ENCODE measurements around the gene RARS1.

The RARS1 gene

DNA sequence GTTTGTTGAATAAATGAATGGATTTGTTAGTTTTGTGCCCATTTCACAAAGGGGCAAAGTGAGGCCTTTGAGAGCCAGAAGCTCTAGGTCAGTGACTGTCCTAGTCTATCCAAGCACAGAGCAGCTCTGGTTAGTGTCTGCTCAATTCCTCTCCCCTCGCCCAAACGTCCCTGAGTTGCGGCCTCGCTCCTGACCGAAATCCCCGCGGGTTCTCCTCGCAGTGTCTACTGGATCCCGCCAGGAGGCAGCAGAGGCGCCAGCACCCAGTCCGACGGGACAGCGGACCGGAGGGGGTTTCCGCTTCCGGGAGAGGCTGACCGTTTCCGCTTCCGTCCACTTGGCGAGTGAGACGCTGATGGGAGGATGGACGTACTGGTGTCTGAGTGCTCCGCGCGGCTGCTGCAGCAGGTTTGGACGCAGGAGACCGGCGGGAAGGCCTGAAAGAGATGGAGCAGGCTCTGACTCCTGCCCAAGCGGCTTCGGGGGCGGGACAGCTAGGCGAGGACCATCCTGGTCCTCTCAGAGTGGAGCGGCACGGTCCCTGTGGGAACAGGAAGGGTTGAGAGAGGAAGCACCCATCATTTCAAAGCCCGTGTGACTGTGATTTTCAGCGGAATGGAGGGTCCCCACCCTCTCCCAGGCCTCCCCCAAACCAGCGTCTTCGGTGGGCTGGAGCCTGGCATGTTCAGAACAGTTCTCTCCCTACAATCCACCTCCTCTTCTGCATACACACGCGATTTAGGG is at the start of gene RARS1:
TSS of gene RARS1 (plus strand) at position 336 of the 744 bp plus-strand sequence. CDS start at position 364, 28 bp downstream.
- peak; percentile 87 for DNase-seq

DNA sequence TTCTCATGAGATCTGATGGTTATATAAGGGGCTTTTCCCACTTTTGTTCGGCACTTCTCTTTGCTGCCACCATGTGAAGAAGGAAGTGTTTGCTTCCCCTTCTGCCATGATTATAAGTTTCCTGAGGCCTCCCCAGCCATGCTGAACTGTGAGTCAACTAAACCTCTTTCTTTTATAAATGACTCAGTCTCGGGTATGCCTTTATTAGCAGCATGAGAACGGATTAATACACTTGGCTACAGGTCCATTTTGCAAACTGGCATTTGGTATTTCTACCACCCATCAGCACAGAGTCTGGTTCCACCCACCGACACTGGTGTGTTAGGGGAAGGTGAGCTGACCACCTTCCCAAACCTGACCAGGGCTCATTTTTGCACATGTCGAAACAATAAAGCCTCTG is 47.9 kb upstream of the RARS1 start:
- no peak for DNase-seq

DNA sequence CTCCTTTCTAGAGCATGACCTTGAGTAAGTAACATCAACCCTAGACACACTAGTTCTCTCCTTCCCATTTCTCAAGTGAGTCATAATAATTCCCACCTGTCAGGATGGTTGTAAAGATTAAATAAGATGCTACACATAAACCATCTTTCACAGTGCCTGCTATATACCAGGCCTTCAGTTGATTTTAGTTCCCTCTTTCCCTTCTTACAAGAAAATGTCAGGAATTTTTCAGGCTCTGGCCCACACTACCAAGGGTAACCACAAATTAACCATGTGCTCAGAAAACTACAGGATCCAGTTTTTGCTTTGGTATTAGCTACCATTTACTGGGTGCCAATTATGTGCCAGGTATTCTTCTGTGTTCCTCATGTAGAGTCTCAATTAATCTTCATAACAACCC is 42.7 kb upstream of the RARS1 start:
- DNase-seq, result no peak

GRCh38 chr5:168443950-168444700 is 42.1 kb upstream of the RARS1 start:
- no peak for DNase-seq

GRCh38 chr5:168446983-168447619 is 39.2 kb upstream of the RARS1 start:
- DNase-seq, result no peak

GRCh38 chr5:168447808-168448207 is 38.5 kb upstream of the RARS1 start:
- DNase-seq, result no peak

GRCh38 chr5:168449166-168449565 is 37.1 kb upstream of the RARS1 start:
- no peak for DNase-seq

DNA sequence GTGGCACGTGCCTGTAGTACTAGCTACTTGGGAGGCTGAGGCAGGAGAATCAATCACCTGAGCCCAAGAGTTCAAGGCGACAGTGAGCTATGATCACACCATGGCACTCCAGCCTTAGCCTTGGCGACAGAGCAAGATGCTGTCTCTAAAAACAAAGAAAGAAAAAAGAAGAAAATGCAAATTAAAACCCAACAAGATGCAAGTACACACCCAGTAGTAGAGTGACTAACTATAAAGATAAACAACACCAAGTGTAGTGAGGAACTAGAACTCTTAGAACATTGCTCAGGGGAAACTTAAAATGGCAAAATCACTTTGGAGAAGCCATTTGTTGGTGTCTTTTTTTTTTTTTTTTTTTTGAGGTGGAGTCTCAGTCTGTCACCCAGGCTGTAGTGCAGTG is 34.7 kb upstream of the RARS1 start:
- no peak for DNase-seq

- DNase-seq, result no peak
These were observed 31.1 kb upstream of the RARS1 start for GRCh38 chr5:168455201-168455600.

DNA sequence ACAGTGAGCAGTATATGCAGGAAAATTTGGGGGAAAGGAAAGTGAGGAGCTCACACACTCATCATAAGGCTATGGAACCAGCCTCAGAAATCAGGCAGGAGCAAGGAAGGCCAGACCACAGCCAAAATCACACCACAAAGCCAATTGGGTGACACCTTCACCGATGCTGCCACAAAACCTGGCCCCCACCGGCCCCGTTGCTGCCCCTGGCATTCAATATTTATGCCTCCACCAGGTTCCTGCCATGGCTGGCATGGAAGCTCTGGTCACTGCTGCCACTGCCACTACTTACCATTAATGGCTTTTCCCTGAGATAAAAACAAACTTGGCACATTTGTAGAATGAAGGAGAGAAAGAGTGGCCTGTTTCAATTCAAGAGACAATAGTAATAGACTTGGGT is 28.7 kb upstream of the RARS1 start:
- DNase-seq, result no peak

- DNase-seq, result no peak
These were observed 25.7 kb upstream of the RARS1 start for GRCh38 chr5:168460606-168461005.

- DNase-seq, result no peak
These were observed 23.2 kb upstream of the RARS1 start for GRCh38 chr5:168463081-168463480.

DNA sequence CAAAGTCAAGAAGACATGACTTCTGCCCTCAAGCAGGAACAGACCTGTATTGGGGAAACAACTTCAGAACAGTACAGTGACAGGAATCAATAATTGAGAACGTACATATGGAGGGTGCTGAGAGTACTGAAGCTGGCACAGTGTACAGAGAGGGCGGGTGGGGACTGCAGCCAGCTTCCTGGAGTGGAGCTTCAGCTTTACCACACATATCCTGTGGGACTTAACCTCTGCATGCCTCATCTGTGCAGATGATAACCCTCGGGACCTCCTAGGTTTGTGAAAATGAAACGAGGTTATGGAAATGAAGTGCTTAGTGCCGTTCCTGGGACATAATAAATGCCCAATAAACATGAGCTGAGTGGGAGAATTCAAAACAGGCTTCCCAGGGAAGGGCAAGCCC is 22.1 kb upstream of the RARS1 start:
- DNase-seq, result no peak

DNA sequence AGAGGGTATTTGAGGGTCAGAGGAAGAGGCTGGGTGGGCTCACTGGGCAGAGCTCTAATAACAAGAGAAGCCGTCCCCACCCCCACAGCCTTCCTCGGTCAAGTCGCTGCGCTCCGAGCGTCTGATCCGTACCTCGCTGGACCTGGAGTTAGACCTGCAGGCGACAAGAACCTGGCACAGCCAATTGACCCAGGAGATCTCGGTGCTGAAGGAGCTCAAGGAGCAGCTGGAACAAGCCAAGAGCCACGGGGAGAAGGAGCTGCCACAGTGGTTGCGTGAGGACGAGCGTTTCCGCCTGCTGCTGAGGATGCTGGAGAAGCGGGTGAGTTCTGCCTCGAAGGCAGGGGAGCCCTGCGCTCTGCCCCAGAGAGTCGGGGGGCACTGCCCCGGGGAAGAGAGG is 21.6 kb upstream of the RARS1 start:
- no peak for DNase-seq

DNA sequence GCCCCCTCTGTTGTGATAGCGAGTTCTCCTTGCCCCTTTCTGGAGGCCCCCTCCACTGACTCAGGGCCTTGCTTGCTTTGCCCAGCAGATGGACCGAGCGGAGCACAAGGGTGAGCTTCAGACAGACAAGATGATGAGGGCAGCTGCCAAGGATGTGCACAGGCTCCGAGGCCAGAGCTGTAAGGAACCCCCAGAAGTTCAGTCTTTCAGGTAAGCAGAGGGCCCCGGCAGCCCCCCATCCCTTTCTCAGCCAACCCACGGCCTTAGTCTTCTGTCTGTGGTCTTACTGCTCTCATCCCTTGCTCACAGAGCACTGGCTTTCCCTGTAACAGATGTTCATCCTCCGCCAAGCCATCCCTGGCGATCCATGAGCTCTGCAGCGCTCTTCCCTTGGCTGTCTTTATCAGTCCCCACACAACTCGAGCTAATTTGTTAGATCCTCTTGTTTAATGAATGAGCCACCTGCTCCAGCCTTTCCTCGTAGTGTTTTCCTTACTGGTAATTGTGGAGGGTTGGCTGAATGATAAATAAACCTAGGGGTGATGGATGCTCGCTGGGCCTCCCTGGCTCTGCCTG is 18.4 kb upstream of the RARS1 start:
- DNase-seq, result no peak

DNA sequence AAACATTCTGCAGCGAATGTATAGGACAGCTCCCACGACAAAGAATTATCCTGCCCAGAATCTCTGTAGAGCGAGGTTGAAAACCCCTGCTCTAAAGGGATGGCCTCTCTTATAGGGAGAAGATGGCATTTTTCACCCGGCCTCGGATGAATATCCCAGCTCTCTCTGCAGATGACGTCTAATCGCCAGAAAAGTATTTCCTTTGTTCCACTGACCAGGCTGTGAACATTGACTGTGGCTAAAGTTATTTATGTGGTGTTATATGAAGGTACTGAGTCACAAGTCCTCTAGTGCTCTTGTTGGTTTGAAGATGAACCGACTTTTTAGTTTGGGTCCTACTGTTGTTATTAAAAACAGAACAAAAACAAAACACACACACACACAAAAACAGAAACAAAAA is 17.4 kb upstream of the RARS1 start:
- no peak for DNase-seq

DNA sequence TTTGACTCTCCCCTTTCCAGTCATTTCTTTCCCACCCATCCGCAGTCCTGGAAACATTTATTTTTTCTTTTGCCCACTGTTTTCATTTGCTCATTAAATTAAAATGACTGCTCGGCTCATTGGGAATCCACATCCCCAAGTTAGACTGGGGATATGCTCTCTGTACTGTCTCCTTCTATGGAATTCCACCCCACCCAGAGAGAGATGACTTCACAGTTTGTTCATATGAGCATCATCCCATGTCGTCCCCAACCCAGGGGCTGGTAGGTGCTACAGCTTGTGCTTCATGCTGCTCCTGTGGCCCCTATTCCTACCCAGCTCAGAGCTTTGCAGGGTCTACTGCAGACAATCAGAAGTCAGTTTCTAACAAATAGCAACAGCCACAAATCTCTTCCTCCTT is 16.5 kb upstream of the RARS1 start:
- no peak for DNase-seq

DNA sequence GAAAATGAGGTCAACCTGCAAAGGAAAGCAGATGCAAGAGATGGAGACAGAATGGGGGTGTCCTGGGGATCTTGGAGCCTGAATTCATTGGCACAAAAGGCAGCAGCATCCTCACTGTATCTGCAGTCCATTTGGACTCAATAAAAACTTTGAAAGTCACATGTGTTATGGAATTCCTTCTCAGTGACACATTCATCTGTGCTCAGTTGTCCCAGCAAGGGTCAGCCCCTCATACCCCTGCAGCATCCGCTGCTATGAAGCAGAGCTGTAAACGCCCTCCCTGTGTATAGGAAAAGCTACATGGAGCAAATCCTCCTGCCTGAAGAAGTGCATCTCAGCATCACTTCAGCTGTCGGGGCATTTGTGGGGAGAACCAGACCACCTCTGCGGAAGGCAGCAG is 14.5 kb upstream of the RARS1 start:
- DNase-seq, result no peak

DNA sequence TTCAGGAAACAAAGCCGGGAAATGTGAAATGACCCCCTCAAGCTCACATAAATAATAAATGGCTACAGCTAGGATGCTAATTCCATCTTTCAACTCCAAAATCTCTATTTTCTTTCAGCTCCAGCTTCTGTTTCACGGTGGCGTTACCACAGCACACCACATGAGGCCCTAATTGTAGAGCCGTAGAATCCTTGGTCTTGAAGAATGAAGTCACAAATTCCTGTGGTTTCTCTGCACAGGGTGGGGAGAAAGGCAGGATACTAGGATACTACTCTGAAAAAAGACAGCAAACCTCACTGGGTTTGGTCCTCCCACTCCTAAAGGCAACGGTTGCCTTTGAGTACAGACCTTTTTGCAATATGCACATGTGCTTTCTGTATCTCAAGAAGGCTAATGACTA is 13.9 kb upstream of the RARS1 start:
- DNase-seq, result no peak

- no peak for DNase-seq
These were observed 12.0 kb upstream of the RARS1 start for GRCh38 chr5:168474319-168474718.

- DNase-seq, result no peak
These were observed 9.2 kb upstream of the RARS1 start for GRCh38 chr5:168477060-168477459.

- no peak for DNase-seq
These were observed 7.1 kb upstream of the RARS1 start for GRCh38 chr5:168479166-168479565.

- DNase-seq, result no peak
These were observed 5.7 kb upstream of the RARS1 start for GRCh38 chr5:168480601-168481000.

GRCh38 chr5:168481330-168481788 is 4.9 kb upstream of the RARS1 start:
- DNase-seq, result no peak

Data from stimulated activated CD4-positive, alpha-beta T cell treated with anti-CD3 and anti-CD28 coated beads, Interleukin-12 subunit alpha, Interleukin-12 subunit beta, amount 100 ng/mL, for 4 hours (primary cell).